Measurements from ENCODE around the gene POLD2. TPM values are rescaled to one million over a fixed set of nuclear protein-coding genes. Genes with fewer than 3 reads are reported as not detected.

Gene POLD2
- polyA plus RNA-seq, 3 donors: 51.4 to 116 (median 96.0) TPM

GRCh38 chr7:44107116-44107960, 16.0 kb downstream of the POLD2 start:
- H3K27ac ChIP-seq (ENCODE audit: low read depth, low read length): no peak overlapping the region
- 79 to 92% (median 84%) methylated on average over 18 of the region's 18 CpGs for WGBS, 3 donors

GRCh38 chr7:44106311-44107065, 16.9 kb downstream of the POLD2 start:
- 85 to 91% (median 85%) methylated on average over 10 of the region's 10 CpGs for WGBS, 3 donors
- no peak overlapping the region for H3K27ac ChIP-seq (ENCODE audit: low read depth, low read length)

- H3K27ac ChIP-seq (ENCODE audit: low read depth, low read length): no peak overlapping the region
- WGBS, 3 donors: 58 to 90% (median 59%) methylated on average over 2 of the region's 2 CpGs
Observed at GRCh38 chr7:44105832-44106231, 17.5 kb downstream of the POLD2 start.

- H3K27ac ChIP-seq (ENCODE audit: low read depth, low read length): peak overlapping the region; percentile 21
- WGBS, 3 donors: 35 to 56% (median 39%) methylated on average over 28 of the region's 28 CpGs
Observed at GRCh38 chr7:44104860-44105771, 18.2 kb downstream of the POLD2 start.

- 2 to 6% (median 4%) methylated on average over 40 to 83 of the region's 87 CpGs for WGBS, 3 donors
- peak within 1 kb of the TSS; percentile 23 for H3K27ac ChIP-seq (ENCODE audit: low read depth, low read length)
Observed at GRCh38 chr7:44103923-44104859, 19.2 kb downstream of the POLD2 start, which contains the start of gene AEBP1. Gene AEBP1 (plus strand): TSS chr7:44104345. CDS start chr7:44104666, 321 bp downstream.

- WGBS, 3 donors: 65 to 69% (median 66%) methylated on average over 8 of the region's 8 CpGs
- no peak overlapping the region for H3K27ac ChIP-seq (ENCODE audit: low read depth, low read length)
Observed at GRCh38 chr7:44103566-44103922, 19.8 kb downstream of the POLD2 start.

- 77 to 87% (median 81%) methylated on average over 8 of the region's 8 CpGs for WGBS, 3 donors
Observed at GRCh38 chr7:44102846-44103565, 20.3 kb downstream of the POLD2 start.

GRCh38 chr7:44101966-44102845, 21.1 kb downstream of the POLD2 start:
- 85 to 90% (median 89%) methylated on average over 14 of the region's 14 CpGs for WGBS, 3 donors
- H3K27ac ChIP-seq (ENCODE audit: low read depth, low read length): peak overlapping the region; percentile 43

More at GRCh38 chr7:44102846-44103565, 20.3 kb downstream of the POLD2 start:
- H3K27ac ChIP-seq (ENCODE audit: low read depth, low read length): peak overlapping the region; percentile 23

GRCh38 chr7:44101303-44101965, 21.9 kb downstream of the POLD2 start:
- H3K27ac ChIP-seq (ENCODE audit: low read depth, low read length): peak overlapping the region; percentile 43
- WGBS, 3 donors: 79 to 95% (median 88%) methylated on average over 3 of the region's 3 CpGs

GRCh38 chr7:44100458-44101302, 22.7 kb downstream of the POLD2 start:
- H3K27ac ChIP-seq (ENCODE audit: low read depth, low read length): peak overlapping the region; percentile 41
- WGBS, 3 donors: 59 to 70% (median 63%) methylated on average over 10 of the region's 10 CpGs

GRCh38 chr7:44099669-44100068, 23.7 kb downstream of the POLD2 start:
- 56 to 65% (median 56%) methylated on average over 4 of the region's 4 CpGs for WGBS, 3 donors
- no peak overlapping the region for H3K27ac ChIP-seq (ENCODE audit: low read depth, low read length)

- WGBS, 3 donors: 83 to 90% (median 84%) methylated on average over 6 of the region's 6 CpGs
- H3K27ac ChIP-seq (ENCODE audit: low read depth, low read length): no peak overlapping the region
Observed at GRCh38 chr7:44098092-44099068, 25.0 kb downstream of the POLD2 start.

GRCh38 chr7:44097064-44097932, 26.1 kb downstream of the POLD2 start:
- 76 to 85% (median 78%) methylated on average over 9 of the region's 9 CpGs for WGBS, 3 donors
- no peak overlapping the region for H3K27ac ChIP-seq (ENCODE audit: low read depth, low read length)
